Esophagus muscularis mucosa (tissue), 4 donors: ENCODE results near the gene GJD2. TPM values are rescaled to one million over a fixed set of nuclear protein-coding genes. Genes with fewer than 3 reads are reported as not detected.

Experiments used
- total RNA-seq, 4 donors: library from RNA; depleted of rRNA; stranded (reverse); fragments of >200 nt; gene quantifications; one replicate each; pipeline versions ENCODE4 v1.1.0 to v1.2.1, GENCODE V29; 2016

GJD2 gene
- total RNA-seq, 4 donors from 2014 or later = not detected

Other genes starting within 250 kb of the GJD2 start
- 10 to 100 TPM; 20.3 to 70.2 (median 42.4) TPM for gene GOLGA8B, start 171.3 kb downstream of the GJD2 start, total RNA-seq
- 1 to 10 TPM; 4.7 to 8.7 (median 7.3) TPM for gene ACTC1, start 40.6 kb upstream of the GJD2 start, total RNA-seq
- gene AQR, start 214.7 kb upstream of the GJD2 start, total RNA-seq = 10 to 100 TPM; 14.2 to 18.7 (median 16.8) TPM
- gene ZNF770, start 233.3 kb upstream of the GJD2 start, total RNA-seq = 10 to 100 TPM; 18.5 to 23.7 (median 20.2) TPM